GM18499 (cell line): ENCODE data around the gene TMEM170B.
A peak's percentile ranks its signal among the peaks of the same experiment; 100 is the strongest.
"Not testable (repeated sequence)": the region's sequence is repeated elsewhere in the genome, so short reads cannot be mapped to it uniquely, and the experiment has no call there.

Source experiments
- ATAC-seq: cut with Tn5 transposase; IDR thresholded peaks from one replicate; pipeline ENCODE4 v1.9.1; 2021; ENCODE audit warnings: moderate number of reproducible peaks; ENCODE audit not compliant: insufficient read depth, unreplicated experiment

Gene TMEM170B

DNA sequence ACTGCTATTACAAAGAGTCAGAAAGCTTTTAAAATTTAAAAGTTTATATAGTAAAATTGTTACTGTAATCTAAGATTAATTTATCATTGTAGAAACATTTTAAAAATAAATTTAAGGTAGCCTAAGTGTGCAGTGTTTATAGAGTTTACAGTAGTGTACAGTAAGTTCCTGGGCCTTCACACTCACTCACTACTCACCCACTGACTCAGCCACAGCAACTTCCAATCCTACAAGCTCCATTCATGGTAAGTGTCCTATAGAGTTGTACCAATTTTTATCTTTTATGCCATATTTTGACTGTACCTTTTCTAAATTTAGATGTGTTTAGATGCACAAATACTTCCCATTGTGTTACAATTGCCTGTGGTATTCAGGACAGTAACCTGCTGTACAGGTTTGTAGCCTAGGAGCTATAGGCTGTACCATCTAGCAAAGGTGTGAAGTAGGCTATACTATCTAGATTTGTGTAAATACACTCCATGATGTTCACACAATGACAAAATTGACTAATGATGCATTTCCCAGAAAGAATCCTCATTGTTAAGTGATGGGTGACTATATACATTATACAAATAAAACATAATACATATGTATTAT is 10.2 kb upstream of the TMEM170B start:
- no peak for ATAC-seq

- ATAC-seq: no peak
These were observed 8.6 kb upstream of the TMEM170B start for GRCh38 chr6:11528996-11529395.

DNA sequence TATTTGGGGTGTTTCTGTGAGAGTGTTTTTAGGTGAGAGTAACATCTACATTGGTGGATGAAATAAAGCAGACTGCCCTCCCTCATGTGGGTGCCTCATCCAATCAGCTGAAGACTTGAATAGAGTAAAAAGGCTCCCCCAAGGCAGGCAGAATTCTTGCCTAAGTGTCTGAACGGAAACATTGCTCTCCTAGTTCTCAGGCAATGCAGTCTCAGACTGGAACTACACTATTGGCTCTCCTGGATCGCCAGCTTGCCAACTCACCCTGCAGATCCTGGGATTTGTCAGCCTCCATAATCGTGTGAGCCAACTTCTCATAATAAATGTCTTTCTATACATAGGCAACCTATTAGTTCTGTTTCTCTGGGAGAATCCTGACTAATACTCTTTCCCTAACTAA is 5.5 kb upstream of the TMEM170B start:
- ATAC-seq: no peak

DNA sequence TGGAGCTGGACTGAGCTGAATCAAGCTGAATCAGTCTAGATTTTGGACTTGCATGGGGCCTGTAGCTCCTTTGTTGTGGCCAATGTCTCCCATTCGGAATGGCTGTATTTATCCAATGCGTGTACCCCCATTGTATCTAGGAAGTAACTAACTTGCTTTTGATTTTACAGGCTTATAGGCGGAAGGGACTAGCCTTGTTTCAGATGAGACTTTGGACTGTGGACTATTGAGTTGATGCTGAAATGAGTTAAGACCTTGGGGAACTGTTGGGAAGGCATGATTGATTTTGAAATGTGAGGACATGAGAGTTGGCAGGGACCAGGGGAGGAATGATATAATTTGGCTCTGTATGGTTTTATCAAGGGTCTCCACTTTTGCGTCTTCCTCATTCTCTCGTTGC is 3.0 kb upstream of the TMEM170B start:
- no peak for ATAC-seq

GRCh38 chr6:11535801-11536230 is 1.7 kb upstream of the TMEM170B start:
- ATAC-seq: no peak

GRCh38 chr6:11536795-11537194 is 754 bp upstream of the TMEM170B start:
- ATAC-seq: no peak

DNA sequence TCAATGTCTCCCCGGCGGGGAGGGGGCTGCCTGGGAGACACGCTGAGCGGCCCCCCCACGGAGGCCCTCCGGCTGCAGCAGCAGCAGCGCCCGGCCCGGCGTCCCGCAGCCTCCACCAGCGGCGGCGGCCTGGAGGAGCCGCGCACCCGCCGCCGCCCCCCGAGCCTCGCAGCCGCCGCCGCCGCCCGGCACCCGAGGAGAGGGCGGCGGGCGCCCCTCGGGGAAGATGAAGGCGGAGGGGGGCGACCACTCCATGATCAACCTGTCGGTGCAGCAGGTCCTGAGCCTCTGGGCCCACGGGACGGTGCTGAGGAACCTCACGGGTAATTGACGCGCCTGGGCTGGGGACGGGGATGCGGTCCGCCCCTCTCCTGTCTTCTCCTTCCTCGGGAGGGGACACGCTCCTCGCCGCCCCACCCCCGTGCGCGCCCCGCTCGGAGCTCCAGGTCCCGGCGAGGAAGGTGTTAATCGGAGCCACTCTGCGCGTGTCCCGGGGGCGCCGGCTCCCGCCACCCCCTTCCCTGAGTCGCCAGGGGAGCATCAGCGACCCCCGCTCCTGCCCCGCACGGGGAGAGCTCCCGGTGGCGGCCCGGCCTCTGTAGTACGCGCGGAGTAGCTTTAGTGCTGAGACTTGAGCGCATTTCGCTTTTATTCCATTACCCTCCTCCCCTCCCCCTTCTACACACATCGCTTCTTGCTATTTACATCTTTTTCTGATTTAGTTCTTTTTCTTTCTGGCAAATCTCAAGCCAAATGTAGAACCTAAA is 686 bp downstream of the TMEM170B start:
- ATAC-seq: no peak

GRCh38 chr6:11538819-11539468 is 1.4 kb downstream of the TMEM170B start:
- ATAC-seq: no peak

- no peak for ATAC-seq
These were observed 5.3 kb downstream of the TMEM170B start for GRCh38 chr6:11542863-11543262.

- no peak for ATAC-seq
These were observed 6.5 kb downstream of the TMEM170B start for GRCh38 chr6:11543919-11544518.

DNA sequence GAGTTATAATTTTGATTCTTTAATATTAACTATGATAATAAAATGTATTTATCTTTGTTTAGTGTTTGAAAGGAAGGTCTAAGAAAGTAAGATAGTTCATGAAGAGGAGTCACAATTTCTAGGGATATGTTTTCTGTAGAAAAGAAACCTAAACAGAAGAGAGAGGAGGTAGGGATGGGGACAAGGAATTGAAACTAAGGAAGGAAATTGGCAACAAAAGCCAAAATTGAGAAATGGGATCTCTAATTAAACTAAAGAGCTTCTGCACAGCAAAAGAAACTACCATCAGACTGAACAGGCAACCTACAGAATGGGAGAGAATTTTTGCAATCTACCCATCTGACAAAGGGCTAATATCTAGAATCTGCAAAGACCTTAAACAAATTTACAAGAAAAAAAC is 10.3 kb downstream of the TMEM170B start:
- ATAC-seq: not testable (repeated sequence)

GRCh38 chr6:11548578-11548977 is 11.0 kb downstream of the TMEM170B start:
- ATAC-seq: not testable (repeated sequence)

GRCh38 chr6:11551053-11551452 is 13.5 kb downstream of the TMEM170B start:
- ATAC-seq: no peak

- ATAC-seq: no peak
These were observed 14.9 kb downstream of the TMEM170B start for GRCh38 chr6:11552442-11552841.

GRCh38 chr6:11553824-11554223 is 16.3 kb downstream of the TMEM170B start:
- no peak for ATAC-seq

DNA sequence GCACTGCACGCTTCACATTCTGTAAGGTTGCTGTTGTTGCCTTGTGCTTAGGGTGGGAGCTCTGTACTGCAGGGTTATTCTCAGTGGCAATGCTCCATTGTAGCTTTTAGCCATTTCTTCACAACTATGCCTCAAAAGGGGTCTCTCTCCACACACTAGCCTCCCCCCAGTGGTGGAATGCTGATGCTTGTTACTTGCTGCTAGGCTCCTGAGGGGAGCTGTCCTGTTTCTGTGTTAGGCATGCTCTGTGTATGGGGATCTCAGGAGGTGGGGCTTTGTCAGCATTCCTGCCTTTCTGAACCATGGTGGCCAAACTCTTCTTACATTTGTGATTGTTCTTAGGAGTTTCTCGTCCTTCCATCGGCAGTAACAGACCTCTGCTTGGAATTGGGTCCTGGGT is 18.8 kb downstream of the TMEM170B start:
- ATAC-seq: no peak

DNA sequence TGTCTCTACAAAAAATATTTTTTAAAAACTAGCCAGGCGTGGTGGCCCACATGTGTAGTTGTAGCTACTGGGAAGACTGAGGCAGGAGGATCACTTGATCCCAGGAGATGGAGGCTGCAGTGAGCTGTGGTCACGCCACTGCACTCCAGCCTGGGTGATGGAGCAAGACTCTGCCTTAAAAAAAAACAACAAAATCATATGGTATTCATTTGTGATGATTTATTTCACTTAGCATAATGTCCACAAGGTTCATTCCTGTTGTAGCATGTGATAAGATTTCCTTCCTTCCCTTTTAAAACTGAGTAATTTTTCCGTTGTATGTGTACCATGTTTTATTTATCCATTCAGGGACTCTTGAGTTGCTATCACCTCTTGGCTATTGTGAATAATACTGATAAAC is 26.2 kb downstream of the TMEM170B start:
- no peak for ATAC-seq

DNA sequence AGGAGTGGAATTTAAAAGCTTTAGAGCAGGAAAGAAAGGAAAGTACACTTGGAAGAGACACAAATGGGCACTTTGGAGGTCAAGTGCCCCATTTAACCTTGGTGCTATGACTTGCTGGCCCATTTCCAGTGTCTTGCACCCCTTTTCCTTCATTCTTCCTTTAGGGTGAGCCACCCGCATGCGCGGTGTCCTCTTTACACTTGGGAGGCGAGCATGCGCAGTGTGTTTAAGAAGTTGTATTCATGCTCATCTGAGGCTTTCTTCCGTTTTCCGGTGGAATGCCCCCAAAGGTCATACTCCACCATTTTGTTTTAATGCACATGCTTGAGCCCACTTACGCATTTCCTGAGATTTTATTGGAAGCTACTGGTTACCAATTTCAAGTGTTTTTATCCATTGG is 29.1 kb downstream of the TMEM170B start:
- ATAC-seq: no peak

DNA sequence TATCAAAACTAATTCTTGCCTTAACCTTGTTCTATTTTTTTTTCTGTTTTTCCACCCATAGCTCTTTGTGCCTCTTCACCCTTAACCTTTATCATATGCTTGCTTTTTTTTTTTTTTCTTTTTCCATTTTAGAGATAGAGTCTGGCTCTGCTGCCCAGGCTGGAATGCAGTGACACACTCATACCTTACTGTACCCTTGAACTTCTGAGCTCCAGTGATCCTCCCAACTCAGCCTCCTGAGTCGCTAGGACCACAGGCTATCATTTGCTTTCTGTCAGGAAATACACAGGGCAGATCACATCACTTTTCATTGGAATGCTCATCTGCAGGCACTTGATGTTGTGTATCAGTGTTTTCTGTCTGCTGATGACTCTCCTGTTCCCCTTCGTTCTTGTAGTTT is 33.5 kb downstream of the TMEM170B start:
- no peak for ATAC-seq

GRCh38 chr6:11575408-11576033 is 38.0 kb downstream of the TMEM170B start:
- peak; percentile 90 for ATAC-seq
